IMR-90 (cell line): ENCODE measurements around the gene ARHGAP15. TPM values are rescaled to one million over a fixed set of nuclear protein-coding genes. Genes with fewer than 3 reads are reported as not detected.

Experiments
- ATAC-seq: fragments of 200-7000 bp; cut with Tn5 transposase; 2 replicates; pipeline ENCODE4 v1.9.1; 2020; ENCODE audit warnings: low read depth, mild to moderate bottlenecking, moderate library complexity
- BruUV-seq: library from RNA; stranded (reverse); fragments of 400-500 nt; replicated peaks from 2 replicates; lab custom pipeline; 2021; lab: Mats Ljungman, UMichigan
- CTCF ChIA-PET: fragments of 300-600 bp; formaldehyde crosslinking; extraction: SDS; loops from one replicate; lab custom pipeline; 2021; ENCODE audit warnings: antibody characterized with exemption; lab: Yijun Ruan, JAX
- POLR2A ChIA-PET: fragments of 300-600 bp; sonication (Branson Sonifier 250); formaldehyde crosslinking; loops from one replicate; lab custom pipeline; 2022; ENCODE audit warnings: antibody characterized with exemption; ENCODE audit not compliant: unreplicated experiment; lab: Charles Lee
- DNase-seq: peaks from one replicate; pipeline ENCODE4 v3.0.0; 2013
- H2AFZ ChIP-seq: replicated peaks from 2 replicates; pipeline ENCODE3; 2013; ENCODE audit warnings: low read length, mild to moderate bottlenecking; ENCODE audit not compliant: poor library complexity
- H2AK5ac ChIP-seq: 2 replicates; pipeline ENCODE4 v1.6.1; 2013; ENCODE audit warnings: low read depth, low read length, inconsistent platforms
- H2AK9ac ChIP-seq: replicated peaks from 2 replicates; pipeline ENCODE3; 2013; ENCODE audit warnings: mild to moderate bottlenecking, low read depth, low read length, moderate library complexity; ENCODE audit not compliant: poor library complexity
- H2BK120ac ChIP-seq: 2 replicates; pipeline ENCODE4 v1.6.1; 2013; ENCODE audit warnings: low read depth, low read length, inconsistent platforms
- H2BK15ac ChIP-seq: 3 replicates; pipeline ENCODE4 v1.6.1; 2013; ENCODE audit warnings: low read depth, low read length, inconsistent platforms
- H2BK20ac ChIP-seq: 2 replicates; pipeline ENCODE4 v1.6.1; 2013; ENCODE audit warnings: low read depth, mild to moderate bottlenecking, inconsistent platforms, low read length, moderate library complexity
- H2BK5ac ChIP-seq: 2 replicates; pipeline ENCODE4 v1.6.1; 2013; ENCODE audit warnings: mild to moderate bottlenecking, low read depth, low read length, inconsistent platforms; ENCODE audit not compliant: poor library complexity, severe bottlenecking
- H3K14ac ChIP-seq: replicated peaks from 2 replicates; pipeline ENCODE4 v1.6.1; 2013; ENCODE audit warnings: low read depth, low read length, inconsistent platforms
- H3K18ac ChIP-seq: 2 replicates; pipeline ENCODE4 v1.6.1; 2013; ENCODE audit warnings: low read depth, low read length, control low read depth
- H3K23ac ChIP-seq: 2 replicates; pipeline ENCODE4 v1.6.1; 2013; ENCODE audit warnings: low read depth, low read length, inconsistent platforms
- H3K27ac ChIP-seq: 2 replicates; pipeline ENCODE4 v1.5.1; 2013; ENCODE audit warnings: mild to moderate bottlenecking, control low read depth, low read length; ENCODE audit not compliant: insufficient read depth
- H3K27me3 ChIP-seq: 2 replicates; pipeline ENCODE4 v1.6.1; 2013; ENCODE audit warnings: low read length; ENCODE audit not compliant: control insufficient read depth, insufficient read depth
- H3K36me3 ChIP-seq: 2 replicates; pipeline ENCODE4 v1.6.1; 2013; ENCODE audit warnings: low read length, mixed read lengths; ENCODE audit not compliant: control insufficient read depth, insufficient read depth
- H3K4ac ChIP-seq: 2 replicates; pipeline ENCODE4 v1.6.1; 2013; ENCODE audit warnings: low read depth, low read length, inconsistent platforms
- H3K4me1 ChIP-seq: 2 replicates; pipeline ENCODE4 v1.6.1; 2013; ENCODE audit warnings: low read length, mixed read lengths; ENCODE audit not compliant: control insufficient read depth, insufficient read depth
- H3K4me2 ChIP-seq: 2 replicates; pipeline ENCODE4 v1.6.1; 2013; ENCODE audit warnings: low read depth, mild to moderate bottlenecking, control low read depth, low read length, moderate library complexity
- H3K4me3 ChIP-seq: 2 replicates; pipeline ENCODE4 v1.5.1; 2013; ENCODE audit warnings: low read depth, mild to moderate bottlenecking, control low read depth, low read length, moderate library complexity; ENCODE audit not compliant: insufficient read depth
- H3K56ac ChIP-seq: 2 replicates; pipeline ENCODE4 v1.6.1; 2013; ENCODE audit warnings: low read length, inconsistent platforms; ENCODE audit not compliant: insufficient read depth; ENCODE audit errors: extremely low read depth
- H3K79me1 ChIP-seq, 2 experiments: 2 replicates each; pipeline ENCODE4 v1.6.1; 2013; ENCODE audit warnings: low read length in 2 of 2, inconsistent platforms in 1 of 2, low read depth in 1 of 2
- H3K9ac ChIP-seq: 2 replicates; pipeline ENCODE4 v1.6.1; 2013; ENCODE audit warnings: low read depth, low read length, control low read depth
- H3K9me1 ChIP-seq: 2 replicates; pipeline ENCODE4 v1.6.1; 2013; ENCODE audit warnings: low read length, inconsistent platforms; ENCODE audit not compliant: insufficient read depth
- H3K9me3 ChIP-seq: 2 replicates; pipeline ENCODE4 v1.6.1; 2013; ENCODE audit warnings: low read length; ENCODE audit not compliant: control insufficient read depth, insufficient read depth
- H4K20me1 ChIP-seq: 2 replicates; pipeline ENCODE4 v1.6.1; 2013; ENCODE audit warnings: low read length, inconsistent platforms; ENCODE audit not compliant: insufficient read depth
- H4K5ac ChIP-seq: 2 replicates; pipeline ENCODE4 v1.6.1; 2013; ENCODE audit warnings: mild to moderate bottlenecking, low read depth, low read length, control low read depth
- H4K8ac ChIP-seq, 2 experiments: 2 replicates each; pipeline ENCODE4 v1.6.1; 2013; ENCODE audit warnings: low read depth in 2 of 2, low read length in 2 of 2, control low read depth in 1 of 2, inconsistent platforms in 1 of 2
- H4K91ac ChIP-seq: 2 replicates; pipeline ENCODE4 v1.6.1; 2013; ENCODE audit warnings: low read depth, low read length, inconsistent platforms; ENCODE audit not compliant: insufficient read depth
- BHLHE40 ChIP-seq: fragments of 150-350 bp; IDR thresholded peaks from 2 replicates; pipeline ENCODE4 v1.6.1; 2016; ENCODE audit warnings: mild to moderate bottlenecking, low read depth, low read length
- CEBPB ChIP-seq: IDR thresholded peaks from 2 replicates; pipeline ENCODE4 v1.6.1; 2012; ENCODE audit warnings: low read depth, low read length, improper control_type of control experiment
- CHD1 ChIP-seq: IDR thresholded peaks from 2 replicates; pipeline ENCODE4 v1.6.1; 2012; ENCODE audit warnings: low read depth, low read length, improper control_type of control experiment
- FOS ChIP-seq: fragments of 150-350 bp; IDR thresholded peaks from 2 replicates; pipeline ENCODE4 v1.6.1; 2016; ENCODE audit warnings: low read depth, low read length
- MAFK ChIP-seq: IDR thresholded peaks from 2 replicates; pipeline ENCODE4 v1.6.1; 2012; ENCODE audit warnings: low read depth, low read length, improper control_type of control experiment
- MAZ ChIP-seq: IDR thresholded peaks from 2 replicates; pipeline ENCODE4 v1.6.1; 2012; ENCODE audit warnings: low read depth, mild to moderate bottlenecking, low read length, improper control_type of control experiment, moderate library complexity, borderline replicate concordance
- MXI1 ChIP-seq: IDR thresholded peaks from 2 replicates; pipeline ENCODE4 v1.6.1; 2012; ENCODE audit warnings: low read depth, mild to moderate bottlenecking, low read length, moderate library complexity, borderline replicate concordance
- NFE2L2 ChIP-seq: fragments of 150-350 bp; IDR thresholded peaks from 2 replicates; pipeline ENCODE4 v1.6.1; 2016; ENCODE audit warnings: low read depth, mild to moderate bottlenecking, low read length
- POLR2A ChIP-seq: IDR thresholded peaks from 2 replicates; pipeline ENCODE4 v1.6.1; 2012; ENCODE audit warnings: mild to moderate bottlenecking, low read depth, low read length
- RAD21 ChIP-seq: IDR thresholded peaks from 2 replicates; pipeline ENCODE4 v1.6.1; 2012; ENCODE audit warnings: low read length, improper control_type of control experiment
- RCOR1 ChIP-seq: IDR thresholded peaks from 2 replicates; pipeline ENCODE4 v1.6.1; 2012; ENCODE audit warnings: mild to moderate bottlenecking, low read length, improper control_type of control experiment; ENCODE audit not compliant: insufficient replicate concordance
- RFX5 ChIP-seq: IDR thresholded peaks from 2 replicates; pipeline ENCODE4 v1.8.0; 2012; ENCODE audit warnings: low read depth, mild to moderate bottlenecking, low read length, moderate library complexity
- SMC3 ChIP-seq: fragments of 150-350 bp; IDR thresholded peaks from 2 replicates; pipeline ENCODE4 v1.6.1; 2016; ENCODE audit warnings: low read depth, mild to moderate bottlenecking, antibody characterized with exemption, low read length, moderate library complexity
- WGBS, 2 experiments: methylation state at CpG; one replicate each; pipeline versions ENCODE4 v1.1.5 to v1.1.7; 2013; ENCODE audit warnings: missing lambda C conversion rate in 2 of 2; ENCODE audit not compliant: insufficient read length in 1 of 2; ENCODE audit errors: extremely low coverage in 2 of 2; 5-methylcytosine and 5-hydroxymethylcytosine counted together
- dilution Hi-C: fragments of 300-500 bp; cut with HindIII; formaldehyde crosslinking; loops from one replicate; pipeline ENCODE4 v1.14.3; 2018; ENCODE audit warnings: low sequenced_read_pairs; ENCODE audit not compliant: unreplicated experiment
- in situ Hi-C: fragments of 300-500 bp; cut with MboI; formaldehyde crosslinking; loops from 3 replicates; pipeline ENCODE4 v1.14.3; 2019; ENCODE audit warnings: low sequenced_read_pairs, inconsistent platforms, mixed read lengths
- intact Hi-C: fragments of 100-400 bp; cut with micrococcal nuclease; formaldehyde crosslinking; loops from 2 replicates; pipeline ENCODE4 v1.10.0; 2022
- polyA plus RNA-seq, 3 experiments: library from polyadenylated mRNA; depleted of rRNA; stranded (reverse); fragments of >200 nt; gene quantifications; 2 replicates each; pipeline ENCODE4 v1.2.3, GENCODE V29; 2012; ENCODE audit warnings: low replicate concordance in 1 of 3
- total RNA-seq: library from RNA; depleted of rRNA; stranded (reverse); fragments of >200 nt; gene quantifications from 2 replicates; pipeline ENCODE4 v1.2.3, GENCODE V29; 2012
- TF ChIP-seq, protein P1 (sequence below): conservative IDR thresholded peaks from 2 replicates; pipeline ENCODE4 v1.5.1; 2012; ENCODE audit warnings: mild to moderate bottlenecking, low read depth, low read length, improper control_type of control experiment
- TF ChIP-seq, protein P2 (sequence below): fragments of 150-350 bp; IDR thresholded peaks from 2 replicates; pipeline ENCODE4 v1.6.1; 2017; ENCODE audit warnings: mild to moderate bottlenecking, antibody characterized with exemption, low read length, low read depth
- TF ChIP-seq, protein P3 (sequence below): fragments of 150-350 bp; IDR thresholded peaks from 2 replicates; pipeline ENCODE4 v1.6.1; 2016; ENCODE audit warnings: low read depth, mild to moderate bottlenecking, low read length, moderate library complexity, borderline replicate concordance

ARHGAP15 gene
- total and polyA plus RNA-seq, 2 of the 4 experiments (the other 2 are of a cell fraction), result not detected

DNA sequence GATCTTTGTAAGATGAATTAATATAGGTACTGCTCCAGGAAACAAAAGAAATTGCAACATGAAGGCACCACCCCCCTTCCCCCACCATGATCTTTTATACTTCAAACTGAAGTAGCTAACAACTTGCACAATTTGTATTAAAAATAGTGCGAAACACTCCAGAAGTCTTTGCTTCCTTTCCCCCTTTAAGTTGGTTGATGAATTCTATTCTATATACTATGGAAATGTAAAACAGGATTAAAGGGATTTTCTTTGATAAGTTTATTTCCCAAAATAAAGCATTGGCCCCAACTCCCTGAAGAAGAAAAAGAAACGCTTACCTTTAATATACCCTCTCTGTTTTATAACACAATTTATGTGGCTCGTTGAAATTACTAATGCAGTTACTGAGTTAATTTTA is 227.1 kb downstream of the ARHGAP15 start:
- Histone ChIP-seq H3K79me1 (no peaks in the 10 kb centered on the region), H3K9me1 (0 out of 2 replicates have a peak, but pooled peaks cover 2% of the 10 kb centered on the region), H3K4me2 (no peak overlapping the region), H3K27ac (no peak overlapping the region), H3K36me3 (no peaks in the 10 kb centered on the region), H4K91ac (no peak overlapping the region), H3K56ac (no peak overlapping the region), H4K8ac (no peak overlapping the region), H3K4me1 (no peaks in the 10 kb centered on the region), H2BK20ac (no peak overlapping the region), H4K5ac (no peak overlapping the region), H3K27me3 (no peaks in the 10 kb centered on the region), H3K9me3 (no peaks in the 10 kb centered on the region), H3K14ac (no peak overlapping the region), H2BK15ac (no peak overlapping the region), H2BK120ac (no peak overlapping the region), H3K23ac (no peak overlapping the region), H2AK9ac (no peak overlapping the region), H3K18ac (no peak overlapping the region), H2AK5ac (no peak overlapping the region), H3K4ac (no peak overlapping the region), H3K4me3 (no peak overlapping the region), H2AFZ (no peak overlapping the region), H4K20me1 (no peaks in the 10 kb centered on the region), H2BK5ac (no peak overlapping the region), H3K9ac (no peak overlapping the region)
- CTCF ChIA-PET, result no interaction called here
- intact Hi-C loops (no loop called here), dilution Hi-C loops (no loop called here), in situ Hi-C loops (no loop called here)
- WGBS, 2 experiments, result no CpG with 5 or more reads among the region's 3 CpGs
- POLR2A ChIA-PET, result no interaction called here
- TF ChIP-seq MAZ (no peak), RCOR1 (no peak), CHD1 (no peak), NFE2L2 (no peak), RFX5 (no peak), MAFK (no peak), BHLHE40 (no peak), CEBPB (no peak), RAD21 (no peak), FOS (no peak), POLR2A (no peak), MXI1 (no peak), SMC3 (no peak)
- TF ChIP-seq, protein P1, sequence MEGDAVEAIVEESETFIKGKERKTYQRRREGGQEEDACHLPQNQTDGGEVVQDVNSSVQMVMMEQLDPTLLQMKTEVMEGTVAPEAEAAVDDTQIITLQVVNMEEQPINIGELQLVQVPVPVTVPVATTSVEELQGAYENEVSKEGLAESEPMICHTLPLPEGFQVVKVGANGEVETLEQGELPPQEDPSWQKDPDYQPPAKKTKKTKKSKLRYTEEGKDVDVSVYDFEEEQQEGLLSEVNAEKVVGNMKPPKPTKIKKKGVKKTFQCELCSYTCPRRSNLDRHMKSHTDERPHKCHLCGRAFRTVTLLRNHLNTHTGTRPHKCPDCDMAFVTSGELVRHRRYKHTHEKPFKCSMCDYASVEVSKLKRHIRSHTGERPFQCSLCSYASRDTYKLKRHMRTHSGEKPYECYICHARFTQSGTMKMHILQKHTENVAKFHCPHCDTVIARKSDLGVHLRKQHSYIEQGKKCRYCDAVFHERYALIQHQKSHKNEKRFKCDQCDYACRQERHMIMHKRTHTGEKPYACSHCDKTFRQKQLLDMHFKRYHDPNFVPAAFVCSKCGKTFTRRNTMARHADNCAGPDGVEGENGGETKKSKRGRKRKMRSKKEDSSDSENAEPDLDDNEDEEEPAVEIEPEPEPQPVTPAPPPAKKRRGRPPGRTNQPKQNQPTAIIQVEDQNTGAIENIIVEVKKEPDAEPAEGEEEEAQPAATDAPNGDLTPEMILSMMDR, result no peak
- TF ChIP-seq, protein P2, sequence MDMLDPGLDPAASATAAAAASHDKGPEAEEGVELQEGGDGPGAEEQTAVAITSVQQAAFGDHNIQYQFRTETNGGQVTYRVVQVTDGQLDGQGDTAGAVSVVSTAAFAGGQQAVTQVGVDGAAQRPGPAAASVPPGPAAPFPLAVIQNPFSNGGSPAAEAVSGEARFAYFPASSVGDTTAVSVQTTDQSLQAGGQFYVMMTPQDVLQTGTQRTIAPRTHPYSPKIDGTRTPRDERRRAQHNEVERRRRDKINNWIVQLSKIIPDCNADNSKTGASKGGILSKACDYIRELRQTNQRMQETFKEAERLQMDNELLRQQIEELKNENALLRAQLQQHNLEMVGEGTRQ, result no peak
- TF ChIP-seq, protein P3, sequence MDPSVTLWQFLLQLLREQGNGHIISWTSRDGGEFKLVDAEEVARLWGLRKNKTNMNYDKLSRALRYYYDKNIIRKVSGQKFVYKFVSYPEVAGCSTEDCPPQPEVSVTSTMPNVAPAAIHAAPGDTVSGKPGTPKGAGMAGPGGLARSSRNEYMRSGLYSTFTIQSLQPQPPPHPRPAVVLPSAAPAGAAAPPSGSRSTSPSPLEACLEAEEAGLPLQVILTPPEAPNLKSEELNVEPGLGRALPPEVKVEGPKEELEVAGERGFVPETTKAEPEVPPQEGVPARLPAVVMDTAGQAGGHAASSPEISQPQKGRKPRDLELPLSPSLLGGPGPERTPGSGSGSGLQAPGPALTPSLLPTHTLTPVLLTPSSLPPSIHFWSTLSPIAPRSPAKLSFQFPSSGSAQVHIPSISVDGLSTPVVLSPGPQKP, result no peak
- DNase-seq, result no peak
- BruUV-seq, result no TSS peak
- no peak for ATAC-seq
